Measurements from ENCODE around the gene CAPN5. TPM values are rescaled to one million over a fixed set of nuclear protein-coding genes. Genes with fewer than 3 reads are reported as not detected.
A peak's percentile ranks its signal among the peaks of the same experiment; 100 is the strongest.
"Not testable (repeated sequence)": the region's sequence is repeated elsewhere in the genome, so short reads cannot be mapped to it uniquely, and the experiment has no call there.

Gene CAPN5
- total RNA-seq, 2 experiments from 2014 or later: 5.1 to 6.9 TPM

DNA sequence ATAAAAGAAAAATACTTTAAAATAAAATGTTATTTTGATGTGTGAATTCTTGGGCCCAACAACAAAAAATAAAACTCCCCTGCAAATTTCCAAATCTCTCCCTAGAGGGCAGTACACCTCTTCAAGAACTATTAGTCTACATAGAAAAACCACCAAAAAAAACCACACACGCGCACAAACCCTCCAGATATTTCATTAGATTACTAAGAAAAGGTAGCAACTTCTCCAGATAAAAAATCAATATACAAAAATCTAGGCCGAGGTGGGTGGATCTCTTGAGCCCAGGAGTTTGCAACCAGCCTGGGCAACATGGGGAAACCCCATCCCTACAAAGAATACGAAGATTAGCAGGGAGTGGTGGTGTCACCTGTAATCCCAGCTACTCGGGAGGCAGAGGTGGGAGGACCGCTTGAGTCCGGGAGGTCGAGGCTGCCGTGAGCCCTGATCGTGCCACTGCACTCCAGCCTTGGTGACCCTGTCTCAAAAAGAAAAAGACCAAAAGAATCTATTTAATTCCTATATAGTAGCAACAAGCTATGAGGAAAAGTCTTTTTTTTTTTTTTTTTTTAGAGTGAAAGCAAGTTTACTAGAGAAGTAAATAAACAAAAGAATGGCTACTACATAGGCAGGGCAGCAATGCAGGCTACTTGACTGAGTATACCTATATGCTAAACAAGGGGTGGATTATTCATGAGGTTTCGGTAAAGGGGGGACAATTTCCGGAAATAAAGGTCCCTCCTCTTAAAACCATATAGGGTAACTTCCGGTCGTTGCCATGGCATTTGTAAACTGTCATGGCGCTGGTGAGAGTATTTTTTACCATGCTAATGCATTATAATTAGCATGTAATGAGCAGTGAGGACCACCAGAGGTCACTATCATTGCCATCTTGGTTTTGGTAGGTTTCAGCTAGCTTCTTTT is 19.5 kb upstream of the CAPN5 start:
- DNase-seq: peak; percentile 43 to 97 (median 72)
- Mint-ChIP-seq H3K36me3 (ENCODE audit: low read depth) (no peaks in the 10 kb centered on the region), H3K4me1 (ENCODE audit: low read depth) (peaks cover 10% of the 10 kb centered on the region), H3K4me3 (peak overlapping the region; percentile 60), H3K27ac (peak overlapping the region; percentile 55), H3K27me3 (peaks cover 15% of the 10 kb centered on the region), H3K9me3 (no peaks in the 10 kb centered on the region)
- CTCF ChIA-PET: interaction anchor here (0.6 to 5.6 kb wide), 16 partner anchors 10 to 1527 kb away, joined by 3 to 78 read pairs (median 3); partner anchors contain the start of genes CAPN5 and NARS2
- H3K4me1 ChIP-seq (ENCODE audit: insufficient read depth, low read length): peaks cover 12% of the 10 kb centered on the region
- no peaks in the 10 kb centered on the region for H3K9me3 ChIP-seq (ENCODE audit: control insufficient read depth in 1 of 2, insufficient read depth in 1 of 2, low read length in 2 of 2)
- intact Hi-C loops (cut with DNase I, micrococcal nuclease): loop anchor here (1.0 to 10.0 kb wide), 11 partner anchors 19 to 812 kb away; partner anchors contain the start of gene CAPN5 (in 2 of the 2)
- peak overlapping the region in 1 of 2 donors; percentile 37 for H3K27ac ChIP-seq (ENCODE audit: low read depth in 1 of 2, low read length in 2 of 2)
- ATAC-seq (ENCODE audit: poor library complexity): peak; percentile 86
- peak overlapping the region; percentile 56 for H3K4me3 ChIP-seq (ENCODE audit: low read length)
- H3K36me3 ChIP-seq (ENCODE audit: insufficient read depth, low read length): no peaks in the 10 kb centered on the region
- TF ChIP-seq, protein P1, sequence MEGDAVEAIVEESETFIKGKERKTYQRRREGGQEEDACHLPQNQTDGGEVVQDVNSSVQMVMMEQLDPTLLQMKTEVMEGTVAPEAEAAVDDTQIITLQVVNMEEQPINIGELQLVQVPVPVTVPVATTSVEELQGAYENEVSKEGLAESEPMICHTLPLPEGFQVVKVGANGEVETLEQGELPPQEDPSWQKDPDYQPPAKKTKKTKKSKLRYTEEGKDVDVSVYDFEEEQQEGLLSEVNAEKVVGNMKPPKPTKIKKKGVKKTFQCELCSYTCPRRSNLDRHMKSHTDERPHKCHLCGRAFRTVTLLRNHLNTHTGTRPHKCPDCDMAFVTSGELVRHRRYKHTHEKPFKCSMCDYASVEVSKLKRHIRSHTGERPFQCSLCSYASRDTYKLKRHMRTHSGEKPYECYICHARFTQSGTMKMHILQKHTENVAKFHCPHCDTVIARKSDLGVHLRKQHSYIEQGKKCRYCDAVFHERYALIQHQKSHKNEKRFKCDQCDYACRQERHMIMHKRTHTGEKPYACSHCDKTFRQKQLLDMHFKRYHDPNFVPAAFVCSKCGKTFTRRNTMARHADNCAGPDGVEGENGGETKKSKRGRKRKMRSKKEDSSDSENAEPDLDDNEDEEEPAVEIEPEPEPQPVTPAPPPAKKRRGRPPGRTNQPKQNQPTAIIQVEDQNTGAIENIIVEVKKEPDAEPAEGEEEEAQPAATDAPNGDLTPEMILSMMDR (IDR thresholded peaks at IDR 0.05): peak; percentile 69
- no peaks in the 10 kb centered on the region for H3K27me3 ChIP-seq (ENCODE audit: control insufficient read depth in 1 of 2, insufficient read depth in 2 of 2, low read length in 2 of 2)
- POLR2A ChIA-PET: interaction anchor here (0.7 to 2.3 kb wide), 5 partner anchors 15 to 501 kb away, joined by 3 to 16 read pairs (median 3); no protein-coding TSS in a partner anchor

DNA sequence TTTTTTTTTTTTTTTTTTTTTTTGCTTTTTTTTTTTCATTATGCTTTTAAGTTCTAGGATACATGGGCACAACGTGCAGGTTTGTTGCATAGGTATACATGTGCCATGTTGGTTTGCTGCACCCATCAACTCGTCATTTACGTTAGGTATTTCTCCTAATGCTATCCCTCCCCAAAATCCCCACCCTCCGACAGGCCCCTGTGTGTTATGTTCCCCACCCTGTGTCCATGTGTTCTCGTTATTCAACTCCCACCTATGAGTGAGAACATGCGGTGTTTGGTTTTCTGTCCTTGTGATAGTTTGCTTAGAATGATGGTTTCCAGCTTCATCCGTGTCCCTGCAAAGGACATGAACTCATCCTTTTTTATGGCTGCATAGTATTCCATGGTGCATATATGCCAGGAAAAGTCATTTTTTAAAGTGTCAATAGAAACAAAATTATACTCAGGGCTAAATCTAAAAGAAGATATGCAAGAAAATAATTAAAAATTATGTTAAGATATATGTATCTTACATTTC is 18.8 kb upstream of the CAPN5 start:
- H3K9me3 Mint-ChIP-seq; H3K4me1 Mint-ChIP-seq (ENCODE audit: low read depth); H3K9me3 ChIP-seq (ENCODE audit: control insufficient read depth in 1 of 2, insufficient read depth in 1 of 2, low read length in 2 of 2); H3K4me3 ChIP-seq (ENCODE audit: low read length); H3K4me3 Mint-ChIP-seq; ATAC-seq (ENCODE audit: poor library complexity); H3K27me3 ChIP-seq (ENCODE audit: control insufficient read depth in 1 of 2, insufficient read depth in 2 of 2, low read length in 2 of 2); H3K36me3 Mint-ChIP-seq (ENCODE audit: low read depth); H3K27ac ChIP-seq (ENCODE audit: low read depth in 1 of 2, low read length in 2 of 2); H3K36me3 ChIP-seq (ENCODE audit: insufficient read depth, low read length); DNase-seq: not testable (repeated sequence)
- ChIA-PET POLR2A (interaction anchor here (0.7 to 2.3 kb wide), 5 partner anchors 15 to 500 kb away, joined by 3 to 16 read pairs (median 3); no protein-coding TSS in a partner anchor), CTCF (interaction anchor here (0.6 to 5.6 kb wide), 12 partner anchors 9 to 1527 kb away, joined by 3 to 78 read pairs (median 4); partner anchors contain the start of genes CAPN5 and NARS2)
- Mint-ChIP-seq H3K27ac (peak overlapping the region; percentile 55), H3K27me3 (peaks cover 10% of the 10 kb centered on the region)
- H3K4me1 ChIP-seq (ENCODE audit: insufficient read depth, low read length): peaks cover 12% of the 10 kb centered on the region
- intact Hi-C loops (cut with DNase I, micrococcal nuclease): loop anchor here (1.0 to 10.0 kb wide), 11 partner anchors 18 to 813 kb away; partner anchors contain the start of gene CAPN5 (in 2 of the 2)

DNA sequence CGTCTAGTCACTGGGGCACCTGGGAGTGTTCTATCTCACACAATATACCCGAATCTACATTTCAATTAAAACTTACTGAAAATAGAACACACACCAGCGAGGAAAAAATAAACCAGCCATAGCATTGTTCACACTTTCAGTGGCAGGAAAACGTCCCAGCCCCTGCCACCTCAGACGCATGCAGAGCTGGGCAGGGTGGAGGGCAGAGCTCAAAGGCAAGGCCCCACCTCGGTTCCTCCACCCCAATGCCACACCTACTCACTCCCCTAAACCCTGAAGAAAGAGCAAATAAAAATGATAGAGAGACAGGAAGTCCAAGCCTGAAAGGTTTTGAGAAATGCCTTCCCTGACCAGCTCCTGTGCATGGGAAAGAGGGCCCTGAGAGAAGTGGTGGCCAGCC is 17.7 kb upstream of the CAPN5 start:
- Histone ChIP-seq H3K27ac (ENCODE audit: low read depth in 1 of 2, low read length in 2 of 2) (no peak overlapping the region), H3K27me3 (ENCODE audit: control insufficient read depth in 1 of 2, insufficient read depth in 2 of 2, low read length in 2 of 2) (no peaks in the 10 kb centered on the region), H3K36me3 (ENCODE audit: insufficient read depth, low read length) (no peaks in the 10 kb centered on the region), H3K4me1 (ENCODE audit: insufficient read depth, low read length) (peaks cover 12% of the 10 kb centered on the region), H3K9me3 (ENCODE audit: control insufficient read depth in 1 of 2, insufficient read depth in 1 of 2, low read length in 2 of 2) (no peaks in the 10 kb centered on the region), H3K4me3 (ENCODE audit: low read length) (no peak overlapping the region)
- Mint-ChIP-seq H3K36me3 (ENCODE audit: low read depth) (no peaks in the 10 kb centered on the region), H3K4me1 (ENCODE audit: low read depth) (peaks cover 10% of the 10 kb centered on the region), H3K4me3 (no peak overlapping the region), H3K9me3 (no peaks in the 10 kb centered on the region), H3K27me3 (peaks cover 8% of the 10 kb centered on the region), H3K27ac (no peak overlapping the region)
- TF ChIP-seq, protein P1 (IDR thresholded peaks at IDR 0.05): no peak
- ATAC-seq (ENCODE audit: poor library complexity): no peak
- ChIA-PET CTCF (interaction anchor here (1.5 to 5.6 kb wide), 3 partner anchors 17 to 78 kb away, joined by 8 to 78 read pairs (median 14); partner anchors contain the start of gene CAPN5), POLR2A (interaction anchor here (2.3 kb wide), 1 partner anchor 42 kb away, joined by 16 read pairs; no protein-coding TSS in a partner anchor)
- intact Hi-C loops (cut with DNase I, micrococcal nuclease): loop anchor here (5.0 to 10.0 kb wide), 6 partner anchors 138 to 814 kb away; no protein-coding TSS in a partner anchor
- DNase-seq: no peak
